Measurements from ENCODE around the gene LSG1. TPM values are rescaled to one million over a fixed set of nuclear protein-coding genes. Genes with fewer than 3 reads are reported as not detected.
"Not testable (repeated sequence)": the region's sequence is repeated elsewhere in the genome, so short reads cannot be mapped to it uniquely, and the experiment has no call there.

Gene LSG1
- total and polyA plus RNA-seq, 4 donors: 8.8 to 31.3 (median 24.9) TPM

DNA sequence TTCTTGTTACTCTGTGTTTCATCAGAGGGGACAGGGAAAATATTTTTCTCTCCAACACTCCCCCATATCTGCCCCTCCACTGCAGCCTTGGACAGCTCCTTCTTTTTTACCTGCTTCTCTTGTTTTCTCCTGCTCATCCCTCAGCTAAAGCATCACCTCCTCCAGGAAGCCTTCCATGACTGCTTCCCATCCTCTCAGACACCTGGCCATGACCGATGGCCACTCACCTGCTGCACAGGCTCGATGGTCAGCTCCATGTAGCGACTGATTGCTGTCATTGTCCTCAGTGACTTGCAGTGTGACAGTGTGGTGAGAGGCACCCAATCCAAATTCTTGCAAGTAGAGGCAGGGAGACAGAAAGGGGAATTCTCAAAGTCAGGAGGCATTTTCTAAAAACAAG, 61.3 kb downstream of the LSG1 start:
- 96 to 98% methylated on average over 3 of the region's 3 CpGs for WGBS, 2 donors
- no peaks in the 10 kb centered on the region for H3K4me1 ChIP-seq (ENCODE audit: control insufficient read depth in 1 of 2, insufficient read depth in 2 of 2, low read length in 2 of 2)
- H3K27me3 ChIP-seq (ENCODE audit: control insufficient read depth in 1 of 2, insufficient read depth in 2 of 2, low read length in 1 of 2): no peaks in the 10 kb centered on the region
- DNase-seq (no peak), ATAC-seq (ENCODE audit: low FRiP score) (no peak)
- H3K36me3 ChIP-seq (ENCODE audit: control insufficient read depth in 1 of 2, insufficient read depth in 2 of 2, low read length in 1 of 2): no peaks in the 10 kb centered on the region
- H3K27ac ChIP-seq (ENCODE audit: low read depth in 1 of 2, low read length in 2 of 2): no peak overlapping the region
- no peak overlapping the region for H3K4me3 ChIP-seq (ENCODE audit: low read length in 2 of 2)
- no peaks in the 10 kb centered on the region for H3K9me3 ChIP-seq (ENCODE audit: control insufficient read depth, low read length)
- intact Hi-C loops (cut with DNase I): no loop called here

DNA sequence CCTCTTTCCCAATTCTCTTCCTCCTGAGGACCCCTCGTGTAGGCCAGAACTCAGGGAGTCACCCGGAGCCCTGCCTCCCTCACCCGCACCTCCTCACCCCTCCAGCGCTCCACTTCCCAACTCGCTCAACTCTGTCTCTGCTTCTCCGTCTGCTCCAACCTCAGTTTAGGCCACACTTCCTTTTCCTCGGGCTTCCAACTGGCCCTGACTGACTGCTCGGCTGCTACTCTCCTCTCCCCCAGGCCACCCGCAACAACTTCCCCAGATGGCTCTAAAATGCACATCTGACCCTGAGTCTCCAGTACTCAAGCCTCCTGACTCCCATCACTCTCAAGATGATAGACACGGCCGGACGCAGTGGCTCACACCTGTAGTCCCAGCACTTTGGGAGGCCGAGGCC, 62.4 kb downstream of the LSG1 start:
- Histone ChIP-seq H3K27me3 (ENCODE audit: control insufficient read depth in 1 of 2, insufficient read depth in 2 of 2, low read length in 1 of 2) (no peaks in the 10 kb centered on the region), H3K4me3 (ENCODE audit: low read length in 2 of 2) (no peak overlapping the region), H3K9me3 (ENCODE audit: control insufficient read depth, low read length) (no peaks in the 10 kb centered on the region), H3K27ac (ENCODE audit: low read depth in 1 of 2, low read length in 2 of 2) (no peak overlapping the region), H3K4me1 (ENCODE audit: control insufficient read depth in 1 of 2, insufficient read depth in 2 of 2, low read length in 2 of 2) (no peaks in the 10 kb centered on the region), H3K36me3 (ENCODE audit: control insufficient read depth in 1 of 2, insufficient read depth in 2 of 2, low read length in 1 of 2) (no peaks in the 10 kb centered on the region)
- DNase-seq (no peak), ATAC-seq (ENCODE audit: low FRiP score) (no peak)
- intact Hi-C loops (cut with DNase I): no loop called here
- WGBS, 2 donors: 92 to 93% methylated on average over 13 of the region's 13 CpGs

DNA sequence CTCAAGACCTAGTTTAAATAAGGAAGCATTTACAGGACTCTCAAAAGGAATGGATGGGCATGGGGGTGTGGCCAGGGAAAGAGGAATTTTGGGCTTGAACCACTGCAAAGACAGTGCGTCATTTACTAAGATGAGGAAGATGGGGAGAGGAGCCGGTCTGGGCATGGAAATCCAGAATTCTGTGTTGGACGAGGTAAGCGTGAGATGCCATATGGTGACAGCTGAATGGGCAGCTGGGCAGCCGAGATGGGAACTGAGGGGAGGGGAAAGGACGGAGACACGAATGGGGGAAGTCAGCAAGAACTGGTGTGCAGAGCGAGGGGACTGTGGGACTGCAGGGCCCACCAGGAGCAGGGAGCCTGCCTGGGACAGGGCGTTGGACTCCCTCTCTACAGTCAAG, 63.0 kb downstream of the LSG1 start:
- Histone ChIP-seq H3K36me3 (ENCODE audit: control insufficient read depth in 1 of 2, insufficient read depth in 2 of 2, low read length in 1 of 2) (no peaks in the 10 kb centered on the region), H3K9me3 (ENCODE audit: control insufficient read depth, low read length) (no peaks in the 10 kb centered on the region), H3K4me1 (ENCODE audit: control insufficient read depth in 1 of 2, insufficient read depth in 2 of 2, low read length in 2 of 2) (no peaks in the 10 kb centered on the region), H3K27ac (ENCODE audit: low read depth in 1 of 2, low read length in 2 of 2) (no peak overlapping the region), H3K4me3 (ENCODE audit: low read length in 2 of 2) (no peak overlapping the region), H3K27me3 (ENCODE audit: control insufficient read depth in 1 of 2, insufficient read depth in 2 of 2, low read length in 1 of 2) (no peaks in the 10 kb centered on the region)
- DNase-seq: no peak
- 86% methylated on average over 9 of the region's 9 CpGs for WGBS, 2 donors
- intact Hi-C loops (cut with DNase I): no loop called here
- no peak for ATAC-seq (ENCODE audit: low FRiP score)

DNA sequence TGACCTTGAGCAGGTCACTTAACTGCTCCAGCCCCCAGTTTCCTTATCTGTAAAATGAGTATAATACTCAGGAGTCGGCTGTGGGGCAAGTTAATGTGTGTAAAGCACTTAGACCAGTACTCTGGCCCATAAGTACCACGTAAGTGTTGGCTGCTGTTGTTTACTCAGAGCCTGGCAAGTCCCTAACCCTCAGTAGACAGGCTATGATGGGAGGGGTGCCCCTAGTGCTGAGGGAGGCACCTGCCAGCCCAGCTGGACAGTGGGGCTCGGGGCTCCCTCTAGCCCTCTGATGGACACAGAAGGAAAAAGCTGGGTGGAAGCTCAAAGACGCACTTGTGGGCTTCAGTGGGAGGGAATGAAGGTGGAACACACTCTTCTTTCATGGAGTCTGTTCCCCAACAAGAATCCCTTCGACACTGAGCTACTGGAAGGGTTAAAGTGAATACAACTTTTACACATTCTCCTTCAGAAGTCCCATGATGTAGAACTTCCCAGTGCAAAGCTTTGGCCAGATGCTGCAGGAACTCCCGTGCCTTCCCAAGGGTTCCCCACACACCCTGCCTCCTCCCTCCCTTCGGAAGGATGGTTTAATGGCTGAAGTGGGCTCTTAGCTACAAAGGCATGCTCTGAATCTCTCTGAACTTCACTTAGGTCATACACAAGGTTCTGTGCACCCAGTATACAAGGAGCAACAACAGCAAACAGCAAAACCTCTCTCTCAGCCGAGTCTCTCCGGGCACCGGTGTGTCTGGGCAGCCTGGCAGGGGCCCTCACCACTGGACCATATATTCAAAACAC, 64.2 kb downstream of the LSG1 start:
- intact Hi-C loops (cut with DNase I): no loop called here
- Histone ChIP-seq H3K36me3 (ENCODE audit: control insufficient read depth in 1 of 2, insufficient read depth in 2 of 2, low read length in 1 of 2) (no peaks in the 10 kb centered on the region), H3K27me3 (ENCODE audit: control insufficient read depth in 1 of 2, insufficient read depth in 2 of 2, low read length in 1 of 2) (no peaks in the 10 kb centered on the region), H3K27ac (ENCODE audit: low read depth in 1 of 2, low read length in 2 of 2) (no peak overlapping the region), H3K4me1 (ENCODE audit: control insufficient read depth in 1 of 2, insufficient read depth in 2 of 2, low read length in 2 of 2) (no peaks in the 10 kb centered on the region), H3K4me3 (ENCODE audit: low read length in 2 of 2) (no peak overlapping the region), H3K9me3 (ENCODE audit: control insufficient read depth, low read length) (no peaks in the 10 kb centered on the region)
- 85 to 86% methylated on average over 10 of the region's 10 CpGs for WGBS, 2 donors
- no peak for ATAC-seq (ENCODE audit: low FRiP score)
- DNase-seq: no peak

DNA sequence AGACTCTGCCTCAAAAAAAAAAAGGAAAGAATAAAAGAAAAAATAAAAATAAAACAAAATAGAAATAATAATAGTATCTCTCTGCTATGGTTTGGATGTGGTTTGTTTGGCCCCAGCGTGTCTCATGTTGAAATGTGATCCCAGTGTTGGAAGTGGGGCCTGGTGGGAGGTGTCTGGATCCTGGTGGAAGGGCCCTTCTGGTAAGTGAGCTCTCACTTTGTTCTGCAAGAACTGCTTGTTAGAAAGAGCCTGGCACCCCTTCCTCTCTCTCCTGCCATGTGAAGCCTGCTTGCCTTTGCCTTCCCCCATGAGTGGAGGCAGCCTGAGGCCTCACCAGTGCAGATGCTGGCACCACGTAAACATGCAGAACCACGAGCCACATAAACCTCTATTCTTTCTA, 65.0 kb downstream of the LSG1 start:
- intact Hi-C loops (cut with DNase I): no loop called here

DNA sequence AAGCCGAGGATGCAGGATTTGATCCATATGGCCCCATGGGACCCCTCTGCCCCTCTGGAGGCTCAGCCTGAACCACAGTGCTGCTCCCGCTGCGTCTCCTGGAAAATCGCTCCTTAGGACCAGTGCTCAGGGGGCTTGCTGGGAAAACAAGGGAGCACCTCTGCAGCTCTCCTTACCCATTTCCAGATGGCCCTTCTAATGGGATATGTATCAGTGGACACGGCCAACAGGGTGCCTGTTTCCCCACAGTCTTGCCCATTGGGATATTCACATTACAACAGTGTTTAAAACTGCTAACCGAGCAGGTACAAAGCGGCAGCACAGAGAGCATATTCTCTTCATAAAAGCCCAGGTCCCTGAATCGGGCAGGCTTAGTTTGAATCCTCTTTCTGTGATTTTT, 65.8 kb downstream of the LSG1 start:
- ATAC-seq (ENCODE audit: low FRiP score): no peak
- 83% methylated on average over 8 of the region's 8 CpGs for WGBS, 2 donors
- Histone ChIP-seq H3K4me1 (ENCODE audit: control insufficient read depth in 1 of 2, insufficient read depth in 2 of 2, low read length in 2 of 2) (no peaks in the 10 kb centered on the region), H3K36me3 (ENCODE audit: control insufficient read depth in 1 of 2, insufficient read depth in 2 of 2, low read length in 1 of 2) (no peaks in the 10 kb centered on the region), H3K27me3 (ENCODE audit: control insufficient read depth in 1 of 2, insufficient read depth in 2 of 2, low read length in 1 of 2) (no peaks in the 10 kb centered on the region), H3K4me3 (ENCODE audit: low read length in 2 of 2) (no peak overlapping the region), H3K27ac (ENCODE audit: low read depth in 1 of 2, low read length in 2 of 2) (no peak overlapping the region), H3K9me3 (ENCODE audit: control insufficient read depth, low read length) (no peaks in the 10 kb centered on the region)
- DNase-seq: no peak
- intact Hi-C loops (cut with DNase I): no loop called here

More for the DNA sequence above, 65.0 kb downstream of the LSG1 start:
- Histone ChIP-seq H3K4me1 (ENCODE audit: control insufficient read depth in 1 of 2, insufficient read depth in 2 of 2, low read length in 2 of 2) (no peaks in the 10 kb centered on the region), H3K36me3 (ENCODE audit: control insufficient read depth in 1 of 2, insufficient read depth in 2 of 2, low read length in 1 of 2) (no peaks in the 10 kb centered on the region), H3K9me3 (ENCODE audit: control insufficient read depth, low read length) (no peaks in the 10 kb centered on the region), H3K27ac (ENCODE audit: low read depth in 1 of 2, low read length in 2 of 2) (no peak overlapping the region), H3K27me3 (ENCODE audit: control insufficient read depth in 1 of 2, insufficient read depth in 2 of 2, low read length in 1 of 2) (no peaks in the 10 kb centered on the region), H3K4me3 (ENCODE audit: low read length in 2 of 2) (no peak overlapping the region)
- ATAC-seq (ENCODE audit: low FRiP score) (no peak), DNase-seq (no peak)
- WGBS, 2 donors: 85 to 86% methylated on average over 3 of the region's 3 CpGs

DNA sequence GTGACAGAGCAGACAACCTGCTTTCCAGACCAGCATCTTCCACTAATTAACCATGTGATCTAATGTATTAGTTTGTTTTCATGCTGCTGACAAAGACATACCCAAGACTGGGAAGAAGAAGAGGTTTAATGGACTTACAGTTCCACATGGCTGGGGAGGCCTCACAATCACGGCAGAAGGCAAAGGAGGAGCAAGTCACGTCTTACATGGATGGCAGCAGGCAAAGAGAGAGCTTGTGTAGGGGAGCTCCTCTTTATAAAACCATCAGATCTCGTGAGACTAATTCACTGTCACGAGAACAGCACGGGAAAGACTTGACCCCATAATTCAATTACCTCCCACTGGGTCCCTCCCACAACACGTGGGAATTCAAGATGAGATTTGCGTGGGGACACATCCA, 66.7 kb downstream of the LSG1 start:
- ATAC-seq (ENCODE audit: low FRiP score); H3K4me3 ChIP-seq (ENCODE audit: low read length in 2 of 2); intact Hi-C loops (cut with DNase I); H3K27ac ChIP-seq (ENCODE audit: low read depth in 1 of 2, low read length in 2 of 2); H3K27me3 ChIP-seq (ENCODE audit: control insufficient read depth in 1 of 2, insufficient read depth in 2 of 2, low read length in 1 of 2); H3K36me3 ChIP-seq (ENCODE audit: control insufficient read depth in 1 of 2, insufficient read depth in 2 of 2, low read length in 1 of 2); DNase-seq; H3K4me1 ChIP-seq (ENCODE audit: control insufficient read depth in 1 of 2, insufficient read depth in 2 of 2, low read length in 2 of 2); H3K9me3 ChIP-seq (ENCODE audit: control insufficient read depth, low read length): not testable (repeated sequence)
- 94 to 95% methylated on average over 7 of the region's 7 CpGs for whole genome bisulfite sequencing, 2 donors

DNA sequence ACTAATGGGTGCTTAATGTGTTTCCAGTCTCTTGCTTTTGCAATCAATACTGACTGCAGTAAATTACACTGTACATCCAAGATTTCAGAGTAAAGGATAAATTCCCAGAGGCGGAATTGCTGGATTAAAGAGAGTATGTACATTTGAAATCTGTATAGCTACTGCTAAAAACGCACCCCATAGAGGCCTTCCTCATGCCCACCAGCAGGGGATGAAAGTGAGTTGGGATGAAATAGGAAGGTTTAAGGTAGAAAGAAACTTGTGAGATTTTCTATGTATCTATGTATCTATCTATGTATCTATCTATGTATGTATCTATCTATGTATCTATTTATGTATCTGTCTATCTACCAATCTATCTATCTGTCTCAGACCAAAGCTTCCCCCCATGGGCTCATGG, 67.2 kb downstream of the LSG1 start:
- intact Hi-C loops (cut with DNase I): no loop called here
- no peak for DNase-seq
- no peak for ATAC-seq (ENCODE audit: low FRiP score)
- Histone ChIP-seq H3K27me3 (ENCODE audit: control insufficient read depth in 1 of 2, insufficient read depth in 2 of 2, low read length in 1 of 2) (no peaks in the 10 kb centered on the region), H3K4me3 (ENCODE audit: low read length in 2 of 2) (no peak overlapping the region), H3K4me1 (ENCODE audit: control insufficient read depth in 1 of 2, insufficient read depth in 2 of 2, low read length in 2 of 2) (no peaks in the 10 kb centered on the region), H3K9me3 (ENCODE audit: control insufficient read depth, low read length) (no peaks in the 10 kb centered on the region), H3K36me3 (ENCODE audit: control insufficient read depth in 1 of 2, insufficient read depth in 2 of 2, low read length in 1 of 2) (no peaks in the 10 kb centered on the region), H3K27ac (ENCODE audit: low read depth in 1 of 2, low read length in 2 of 2) (no peak overlapping the region)
- WGBS, 2 donors: 94 to 98% methylated on average over 2 of the region's 2 CpGs

DNA sequence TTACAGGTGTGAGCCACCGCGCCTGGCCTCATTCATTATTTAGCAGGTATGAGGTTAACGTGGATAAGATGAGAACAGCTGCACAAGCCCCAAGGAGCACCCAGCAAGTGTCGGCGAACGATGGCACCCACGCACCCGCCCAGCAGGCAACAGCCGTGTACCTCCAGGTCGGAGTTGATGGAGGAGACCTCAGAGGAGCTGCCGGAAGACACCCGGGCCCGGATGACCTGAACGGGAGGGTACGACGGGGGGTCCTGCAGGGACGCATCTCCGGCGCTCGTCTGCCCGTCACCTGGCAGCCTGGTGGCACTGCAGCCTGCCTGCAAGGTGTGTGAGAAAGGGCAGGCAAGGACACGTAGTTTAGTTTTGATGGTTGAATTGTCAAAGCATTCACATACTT, 67.9 kb downstream of the LSG1 start:
- Histone ChIP-seq H3K27ac (ENCODE audit: low read depth in 1 of 2, low read length in 2 of 2) (no peak overlapping the region), H3K9me3 (ENCODE audit: control insufficient read depth, low read length) (no peaks in the 10 kb centered on the region), H3K4me1 (ENCODE audit: control insufficient read depth in 1 of 2, insufficient read depth in 2 of 2, low read length in 2 of 2) (no peaks in the 10 kb centered on the region), H3K36me3 (ENCODE audit: control insufficient read depth in 1 of 2, insufficient read depth in 2 of 2, low read length in 1 of 2) (no peaks in the 10 kb centered on the region), H3K27me3 (ENCODE audit: control insufficient read depth in 1 of 2, insufficient read depth in 2 of 2, low read length in 1 of 2) (no peaks in the 10 kb centered on the region), H3K4me3 (ENCODE audit: low read length in 2 of 2) (no peak overlapping the region)
- ATAC-seq (ENCODE audit: low FRiP score) (no peak), DNase-seq (no peak)
- intact Hi-C loops (cut with DNase I): no loop called here
- 91 to 98% methylated on average over 22 of the region's 22 CpGs for WGBS, 2 donors

Data from aorta (tissue), 5 donors.